H1 (cell line): ENCODE results near the gene CD247. TPM values are rescaled to one million over a fixed set of nuclear protein-coding genes. Genes with fewer than 3 reads are reported as not detected.

Experiments used
- CTCF ChIA-PET: fragments of 300-600 bp; sonication (Branson Sonifier 250); formaldehyde crosslinking; loops from one replicate; lab custom pipeline; 2021; ENCODE audit not compliant: partially characterized antibody; lab: Charles Lee
- POLR2A ChIA-PET: fragments of 300-600 bp; sonication (Branson Sonifier 250); formaldehyde crosslinking; loops from one replicate; lab custom pipeline; 2021; ENCODE audit warnings: inconsistent platforms; ENCODE audit not compliant: partially characterized antibody; lab: Charles Lee
- DNase-seq, 2 experiments: peaks; one replicate each; pipeline versions ENCODE4 v3.0.0 to v3.0.0-alpha.2; 2010 to 2022; ENCODE audit warnings: low spot score in 2 of 2, low read depth in 1 of 2, mixed read lengths in 1 of 2
- FAIRE-seq: peaks from 2 replicates; lab custom pipeline; 2011; peaks lifted over from hg19 to GRCh38; lab: Jason Lieb, UNC
- H2AFZ ChIP-seq: 2 replicates; pipeline ENCODE4 v1.8.1; 2012; ENCODE audit warnings: low read length, inconsistent platforms
- H2AK5ac ChIP-seq: 2 replicates; pipeline ENCODE4 v1.6.1; 2013; ENCODE audit warnings: low read depth, low read length
- H2BK120ac ChIP-seq: replicated peaks from 2 replicates; pipeline ENCODE3; 2013; ENCODE audit warnings: low read depth, low read length, inconsistent platforms
- H2BK12ac ChIP-seq: 2 replicates; pipeline ENCODE4 v1.6.1; 2013; ENCODE audit warnings: low read depth, low read length
- H2BK15ac ChIP-seq: 2 replicates; pipeline ENCODE4 v1.6.1; 2013; ENCODE audit warnings: low read length
- H2BK20ac ChIP-seq: 2 replicates; pipeline ENCODE4 v1.6.1; 2013; ENCODE audit warnings: low read length
- H2BK5ac ChIP-seq: 2 replicates; pipeline ENCODE4 v1.6.1; 2013; ENCODE audit warnings: low read depth, low read length
- H3K14ac ChIP-seq: 2 replicates; pipeline ENCODE4 v1.6.1; 2013; ENCODE audit warnings: inconsistent platforms; ENCODE audit not compliant: insufficient read length
- H3K18ac ChIP-seq: 2 replicates; pipeline ENCODE4 v1.6.1; 2013; ENCODE audit warnings: low read length; ENCODE audit errors: extremely low read depth
- H3K23ac ChIP-seq: 2 replicates; pipeline ENCODE4 v1.6.1; 2013; ENCODE audit warnings: inconsistent platforms; ENCODE audit not compliant: insufficient read length
- H3K23me2 ChIP-seq: 2 replicates; pipeline ENCODE4 v1.6.1; 2013; ENCODE audit warnings: low read depth, low read length
- H3K27ac ChIP-seq: 2 replicates; pipeline ENCODE4 v1.6.1; 2011; ENCODE audit warnings: low read depth, low read length, inconsistent platforms
- H3K27me3 ChIP-seq, 4 experiments: replicated peaks in 1 of 4; 1 replicate in 1 of 4; 2 replicates in 3 of 4; pipeline versions ENCODE4 v1.6.1 to v1.8.1; 2011 to 2013; ENCODE audit warnings: low read length in 3 of 4, mild to moderate bottlenecking in 3 of 4, inconsistent platforms in 2 of 4, mixed read lengths in 2 of 4, moderate library complexity in 1 of 4; ENCODE audit not compliant: control insufficient read depth in 3 of 4, insufficient read depth in 3 of 4; ENCODE audit errors: extremely low read depth in 1 of 4
- H3K36me3 ChIP-seq, 4 experiments: 2 replicates each; pipeline versions ENCODE4 v1.6.1 to v1.8.1; 2011 to 2013; ENCODE audit warnings: mild to moderate bottlenecking in 4 of 4, low read length in 3 of 4, moderate library complexity in 2 of 4, control low read depth in 1 of 4, inconsistent platforms in 1 of 4; ENCODE audit not compliant: insufficient read depth in 4 of 4, control insufficient read depth in 2 of 4
- H3K4ac ChIP-seq: replicated peaks from 2 replicates; pipeline ENCODE3; 2013; ENCODE audit warnings: low read length, low read depth, mixed read lengths, inconsistent platforms; ENCODE audit not compliant: insufficient read length
- H3K4me1 ChIP-seq, 4 experiments: replicated peaks in 1 of 4; 1 replicate in 1 of 4; 2 replicates in 3 of 4; pipeline versions ENCODE4 v1.6.1 to v1.8.1; 2011 to 2013; ENCODE audit warnings: low read length in 3 of 4, inconsistent platforms in 2 of 4, mixed read lengths in 1 of 4; ENCODE audit not compliant: insufficient read depth in 4 of 4, control insufficient read depth in 3 of 4
- H3K4me2 ChIP-seq, 2 experiments: 2 replicates each; pipeline versions ENCODE4 v1.6.1 to v1.8.1; 2011 to 2013; ENCODE audit warnings: low read depth in 2 of 2, low read length in 2 of 2, control low read depth in 1 of 2, inconsistent platforms in 1 of 2, mild to moderate bottlenecking in 1 of 2; ENCODE audit not compliant: insufficient read depth in 1 of 2
- H3K4me3 ChIP-seq, 4 experiments: fragments of 200-600, 300-600 bp in 1 of 4; sonication (generic), shearing (Covaris generic), sonication (Bioruptor Twin) in 1 of 4; 2 replicates each; pipeline versions ENCODE4 v1.5.1 to v1.8.1; 2011 to 2016; ENCODE audit warnings: low read length in 4 of 4, low read depth in 3 of 4, control low read depth in 2 of 4, inconsistent platforms in 2 of 4, mild to moderate bottlenecking in 2 of 4, mixed read lengths in 1 of 4, moderate library complexity in 1 of 4; ENCODE audit not compliant: insufficient read depth in 2 of 4; ENCODE audit errors: extremely low read depth in 1 of 4
- H3K56ac ChIP-seq: replicated peaks from 2 replicates; pipeline ENCODE3; 2013; ENCODE audit warnings: low read depth, mild to moderate bottlenecking, mixed read lengths, low read length, inconsistent platforms; ENCODE audit not compliant: insufficient read length
- H3K79me1 ChIP-seq: 2 replicates; pipeline ENCODE4 v1.6.1; 2013; ENCODE audit warnings: low read depth, low read length, control low read depth
- H3K79me2 ChIP-seq, 2 experiments: 2 replicates each; pipeline versions ENCODE4 v1.6.1 to v1.8.1; 2012 to 2013; ENCODE audit warnings: low read length in 2 of 2, mild to moderate bottlenecking in 2 of 2, inconsistent platforms in 1 of 2; ENCODE audit not compliant: insufficient read depth in 2 of 2, control insufficient read depth in 1 of 2
- H3K9ac ChIP-seq, 4 experiments: replicated peaks in 1 of 4; 1 replicate in 1 of 4; 2 replicates in 3 of 4; pipeline versions ENCODE4 v1.6.1 to v1.8.1; 2011 to 2013; ENCODE audit warnings: low read depth in 3 of 4, low read length in 3 of 4, control low read depth in 2 of 4, mild to moderate bottlenecking in 2 of 4, moderate library complexity in 2 of 4, inconsistent platforms in 1 of 4; ENCODE audit errors: extremely low read depth in 1 of 4
- H3K9me3 ChIP-seq, 2 experiments: 2 replicates each; pipeline versions ENCODE4 v1.6.1 to v1.8.1; 2012 to 2013; ENCODE audit warnings: mild to moderate bottlenecking in 2 of 2, moderate library complexity in 2 of 2, control low read depth in 1 of 2, inconsistent platforms in 1 of 2, low read depth in 1 of 2, low read length in 1 of 2, mixed read lengths in 1 of 2; ENCODE audit not compliant: insufficient read depth in 2 of 2
- H4K20me1 ChIP-seq, 2 experiments: replicated peaks in 1 of 2; 2 replicates each; pipeline versions ENCODE3 to v1.8.1; 2011 to 2013; ENCODE audit warnings: inconsistent platforms in 2 of 2, low read length in 2 of 2, mild to moderate bottlenecking in 1 of 2; ENCODE audit not compliant: insufficient read depth in 2 of 2, control insufficient read depth in 1 of 2
- H4K5ac ChIP-seq: 2 replicates; pipeline ENCODE4 v1.6.1; 2013; ENCODE audit warnings: low read length, low read depth, mixed read lengths, inconsistent platforms; ENCODE audit not compliant: insufficient read length
- H4K8ac ChIP-seq: 2 replicates; pipeline ENCODE4 v1.8.0; 2013; ENCODE audit warnings: mild to moderate bottlenecking, moderate library complexity, low read length, inconsistent platforms; ENCODE audit not compliant: insufficient read depth; ENCODE audit errors: extremely low read depth
- H4K91ac ChIP-seq: replicated peaks from 2 replicates; pipeline ENCODE3; 2013; ENCODE audit warnings: low read length, mixed read lengths, inconsistent platforms; ENCODE audit not compliant: insufficient read length
- ASH2L ChIP-seq: fragments of 200-600, 300-600 bp; sonication (generic); IDR thresholded peaks from one replicate; pipeline ENCODE4 v1.7.1; 2017; ENCODE audit warnings: low read length
- JUND ChIP-seq: IDR thresholded peaks from 2 replicates; pipeline ENCODE4 v1.6.1; 2011; ENCODE audit warnings: mild to moderate bottlenecking, improper control_type of control experiment, low read length
- KDM5A ChIP-seq: fragments of 200-600 bp; IDR thresholded peaks from 2 replicates; pipeline ENCODE4 v1.7.1; 2012; ENCODE audit warnings: mild to moderate bottlenecking, low read length, inconsistent platforms, mixed read lengths
- POLR2AphosphoS5 ChIP-seq: IDR thresholded peaks from 2 replicates; pipeline ENCODE4 v1.6.1; 2011; ENCODE audit warnings: low read depth, low read length
- TAF1 ChIP-seq: IDR thresholded peaks from 2 replicates; pipeline ENCODE4 v1.6.1; 2011; ENCODE audit warnings: mild to moderate bottlenecking, low read depth, low read length
- TBP ChIP-seq: IDR thresholded peaks from 2 replicates; pipeline ENCODE4 v1.6.1; 2011; ENCODE audit warnings: low read depth, low read length, improper control_type of control experiment
- WGBS, 2 experiments: shearing (Covaris generic) in 1 of 2; methylation state at CpG; one replicate each; pipeline versions ENCODE4 v1.1.6 to v1.1.7; 2013 to 2015; ENCODE audit warnings: low lambda C conversion rate in 2 of 2, mixed read lengths in 2 of 2, inconsistent platforms in 1 of 2, low coverage in 1 of 2, missing lambda C conversion rate in 1 of 2; ENCODE audit not compliant: insufficient replicate concordance in 2 of 2, insufficient coverage in 1 of 2, insufficient read length in 1 of 2; ENCODE audit errors: extremely low coverage in 1 of 2, missing lambda C conversion rate in 1 of 2; 5-methylcytosine and 5-hydroxymethylcytosine counted together
- polyA plus RNA-seq, 7 experiments: library from polyadenylated mRNA; depleted of rRNA in 3 of 7; stranded (reverse) in 5 of 7; unstranded in 2 of 7; fragments of >200 nt in 5 of 7; fragments of 200-250 nt in 2 of 7; gene quantifications; 1 replicate in 5 of 7; 2 replicates in 1 of 7; 4 replicates in 1 of 7; pipeline versions ENCODE4 v1.2.1 to v1.2.3, GENCODE V29; 2011 to 2013; ENCODE audit warnings: missing spikeins in 2 of 7, mixed read lengths in 2 of 7
- total RNA-seq: library from RNA; stranded (reverse); fragmentation: NEBNext Ultra II Directional; extraction: Animal tissue kit (Norgen Biotek cat#: 25700); gene quantifications from 2 replicates; pipeline ENCODE4 v1.2.1, GENCODE V29; 2021
- TF ChIP-seq, protein P1 (sequence below): IDR thresholded peaks from 2 replicates; pipeline ENCODE4 v1.6.1; 2011; ENCODE audit warnings: low read length, improper control_type of control experiment
- TF ChIP-seq, protein P2 (sequence below): IDR thresholded peaks from 2 replicates; pipeline ENCODE4 v1.6.1; 2012; ENCODE audit warnings: low read length, inconsistent platforms

The CD247 gene
- total and polyA plus RNA-seq, 2 of the 8 experiments (the other 6 are each of a cell fraction or from before 2014, with no cell fraction given): 2.0 to 2.2 TPM

DNA sequence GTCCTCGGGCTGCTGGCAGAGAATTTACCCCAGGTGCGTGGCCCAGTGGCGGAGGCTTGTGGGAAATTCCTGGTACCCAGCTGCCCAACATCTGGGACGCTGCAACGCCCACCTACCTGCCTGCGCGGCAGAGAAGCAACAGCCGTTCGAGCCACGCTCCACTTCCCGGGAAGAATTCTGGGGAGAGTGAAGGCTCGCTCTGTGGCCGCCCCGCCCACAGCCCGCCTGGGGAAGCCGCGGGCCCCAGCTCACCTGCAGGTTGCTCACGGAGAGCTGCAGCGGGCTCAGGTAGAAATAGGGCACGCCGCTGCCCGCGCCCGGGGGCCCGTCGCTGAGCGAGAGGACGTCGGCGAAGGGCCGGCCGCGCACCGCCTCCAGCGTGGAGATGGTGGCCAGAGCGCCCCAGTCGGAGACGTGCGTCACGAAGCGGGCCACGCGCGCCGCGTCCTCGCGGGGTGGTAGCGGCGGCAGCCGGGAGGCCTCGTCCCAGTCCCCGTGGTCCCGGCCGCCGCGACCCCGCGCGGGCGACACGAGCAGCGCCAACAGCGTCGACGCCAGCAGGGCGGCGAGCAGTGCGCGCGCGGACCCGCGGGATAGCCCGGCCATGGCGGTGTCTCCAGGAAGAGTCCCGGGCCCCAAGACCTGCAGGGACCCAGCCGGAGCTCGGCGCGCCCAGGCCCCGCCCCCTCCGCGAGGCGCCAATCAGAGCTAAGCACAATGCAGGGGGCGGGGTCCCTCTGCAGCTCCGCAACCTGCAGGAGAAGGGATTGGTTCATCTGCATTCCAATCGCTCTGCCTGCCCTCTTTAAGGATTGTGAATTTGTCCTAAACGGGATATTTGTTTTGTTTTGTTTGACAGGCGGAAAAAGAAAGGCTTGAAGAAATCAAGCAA lies 35.1 kb upstream of the CD247 start, which contains the start of gene CREG1:
Gene CREG1 (minus strand): TSS at position 627 of the 892 bp plus-strand sequence.
- peak; percentile 66 for FAIRE-seq
- TF ChIP-seq KDM5A: no peak
- TF ChIP-seq, protein P1, sequence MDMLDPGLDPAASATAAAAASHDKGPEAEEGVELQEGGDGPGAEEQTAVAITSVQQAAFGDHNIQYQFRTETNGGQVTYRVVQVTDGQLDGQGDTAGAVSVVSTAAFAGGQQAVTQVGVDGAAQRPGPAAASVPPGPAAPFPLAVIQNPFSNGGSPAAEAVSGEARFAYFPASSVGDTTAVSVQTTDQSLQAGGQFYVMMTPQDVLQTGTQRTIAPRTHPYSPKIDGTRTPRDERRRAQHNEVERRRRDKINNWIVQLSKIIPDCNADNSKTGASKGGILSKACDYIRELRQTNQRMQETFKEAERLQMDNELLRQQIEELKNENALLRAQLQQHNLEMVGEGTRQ: no peak
- 0 out of 2 replicates have a peak, but pooled peaks have one; percentile 6 for TF ChIP-seq JUND
- peak; percentile 90 for TF ChIP-seq POLR2AphosphoS5
- TF ChIP-seq, protein P2, sequence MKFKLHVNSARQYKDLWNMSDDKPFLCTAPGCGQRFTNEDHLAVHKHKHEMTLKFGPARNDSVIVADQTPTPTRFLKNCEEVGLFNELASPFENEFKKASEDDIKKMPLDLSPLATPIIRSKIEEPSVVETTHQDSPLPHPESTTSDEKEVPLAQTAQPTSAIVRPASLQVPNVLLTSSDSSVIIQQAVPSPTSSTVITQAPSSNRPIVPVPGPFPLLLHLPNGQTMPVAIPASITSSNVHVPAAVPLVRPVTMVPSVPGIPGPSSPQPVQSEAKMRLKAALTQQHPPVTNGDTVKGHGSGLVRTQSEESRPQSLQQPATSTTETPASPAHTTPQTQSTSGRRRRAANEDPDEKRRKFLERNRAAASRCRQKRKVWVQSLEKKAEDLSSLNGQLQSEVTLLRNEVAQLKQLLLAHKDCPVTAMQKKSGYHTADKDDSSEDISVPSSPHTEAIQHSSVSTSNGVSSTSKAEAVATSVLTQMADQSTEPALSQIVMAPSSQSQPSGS: no peak
- TF ChIP-seq TAF1: peak; percentile 97
- TF ChIP-seq ASH2L: peak; percentile 77
- peak; percentile 91 for TF ChIP-seq TBP

More for the DNA sequence above, 35.1 kb upstream of the CD247 start, which contains the start of gene CREG1:
- H3K9ac ChIP-seq: peak within 1 kb of the TSS; percentile 29 to 75 (median 54); a peak in 6 of 7 replicates
- H2BK12ac ChIP-seq: no peak within 1 kb of the TSS
- H4K91ac ChIP-seq: no peak within 1 kb of the TSS
- H3K4me2 ChIP-seq: peak within 1 kb of the TSS; percentile 92 to 93
- no peak within 1 kb of the TSS for H2BK120ac ChIP-seq
- no peak within 1 kb of the TSS for H3K14ac ChIP-seq
- no peaks in the 10 kb centered on the region; a peak in 1 of 7 replicates for H3K4me1 ChIP-seq
- 2% methylated on average over 47 of the region's 90 CpGs; no CpG with 5 or more reads in 1 of the 2 experiments for WGBS, 2 experiments
- no peak within 1 kb of the TSS for H3K4ac ChIP-seq
- H2AFZ ChIP-seq: peak within 1 kb of the TSS; percentile 93
- no peaks in the 10 kb centered on the region for H3K36me3 ChIP-seq
- H4K8ac ChIP-seq: peak within 1 kb of the TSS; percentile 74; the same call in 1 of the 2 replicates
- peak within 1 kb of the TSS; percentile 65 to 84 (median 70) for H3K4me3 ChIP-seq
- H3K18ac ChIP-seq: 0 out of 2 replicates have a peak within 1 kb of the TSS, but pooled peaks have one; percentile 41
- CTCF ChIA-PET: interaction anchor here (0.7 to 7.2 kb wide), 10 partner anchors 10 to 486 kb away, joined by 3 to 70 read pairs (median 3); no protein-coding TSS in a partner anchor
- peaks cover 10% of the 10 kb centered on the region for H3K23me2 ChIP-seq
- no peak within 1 kb of the TSS for H2AK5ac ChIP-seq
- H4K5ac ChIP-seq: no peak within 1 kb of the TSS
- DNase-seq: peak; percentile 78 to 93
- H3K79me1 ChIP-seq: 0 out of 2 replicates have a peak, but pooled peaks cover 2% of the 10 kb centered on the region
- H2BK15ac ChIP-seq: 0 out of 2 replicates have a peak within 1 kb of the TSS, but pooled peaks have one; percentile 65
- H2BK5ac ChIP-seq: no peak within 1 kb of the TSS
- no peak within 1 kb of the TSS for H3K23ac ChIP-seq
- H2BK20ac ChIP-seq: no peak within 1 kb of the TSS
- H3K27ac ChIP-seq: 0 out of 2 replicates have a peak within 1 kb of the TSS, but pooled peaks have one; percentile 12
- H3K56ac ChIP-seq: no peak within 1 kb of the TSS
- POLR2A ChIA-PET: interaction anchor here (0.6 to 4.0 kb wide), 24 partner anchors 9 to 643 kb away, joined by 3 to 32 read pairs (median 4); partner anchors contain the start of gene POU2F1
- H3K79me2 ChIP-seq: 0 out of 4 replicates have a peak, but pooled peaks cover 0 to 2% of the 10 kb centered on the region in 2 experiments
- H3K27me3 ChIP-seq: no peaks in the 10 kb centered on the region; a peak in 1 of 7 replicates
- no peaks in the 10 kb centered on the region for H3K9me3 ChIP-seq
- peaks cover 0 to 1% of the 10 kb centered on the region in 2 experiments for H4K20me1 ChIP-seq
